GM21619 (cell line): ENCODE results near the gene PLXNA4.

Experiments
- ATAC-seq: cut with Tn5 transposase; IDR thresholded peaks from one replicate; pipeline ENCODE4 v1.9.1; 2021; ENCODE audit not compliant: unreplicated experiment

Gene PLXNA4

GRCh38 chr7:132476541-132476940 is 99.7 kb downstream of the PLXNA4 start:
- ATAC-seq: no peak

GRCh38 chr7:132475669-132476116 is 100.6 kb downstream of the PLXNA4 start:
- ATAC-seq: no peak

GRCh38 chr7:132475037-132475668 is 101.1 kb downstream of the PLXNA4 start:
- no peak for ATAC-seq

- no peak for ATAC-seq
These were observed 103.7 kb downstream of the PLXNA4 start for GRCh38 chr7:132472463-132473120.

- ATAC-seq: no peak
These were observed 104.8 kb downstream of the PLXNA4 start for GRCh38 chr7:132471515-132471914.

GRCh38 chr7:132469681-132470080 is 106.6 kb downstream of the PLXNA4 start:
- ATAC-seq: no peak

GRCh38 chr7:132469264-132469663 is 107.0 kb downstream of the PLXNA4 start:
- no peak for ATAC-seq

GRCh38 chr7:132466367-132466766 is 109.9 kb downstream of the PLXNA4 start:
- no peak for ATAC-seq

GRCh38 chr7:132465516-132465915 is 110.8 kb downstream of the PLXNA4 start:
- no peak for ATAC-seq

GRCh38 chr7:132464740-132465139 is 111.5 kb downstream of the PLXNA4 start:
- ATAC-seq: no peak

- ATAC-seq: no peak
These were observed 112.3 kb downstream of the PLXNA4 start for GRCh38 chr7:132463922-132464321.

- ATAC-seq: no peak
These were observed 113.8 kb downstream of the PLXNA4 start for GRCh38 chr7:132462478-132462877.

- ATAC-seq: no peak
These were observed 115.2 kb downstream of the PLXNA4 start for GRCh38 chr7:132461032-132461592.

GRCh38 chr7:132458729-132459128 is 117.5 kb downstream of the PLXNA4 start:
- ATAC-seq: no peak

- ATAC-seq: no peak
These were observed 118.6 kb downstream of the PLXNA4 start for GRCh38 chr7:132457658-132458057.

GRCh38 chr7:132456418-132456817 is 119.9 kb downstream of the PLXNA4 start:
- ATAC-seq: no peak

GRCh38 chr7:132455378-132455777 is 120.9 kb downstream of the PLXNA4 start:
- no peak for ATAC-seq

GRCh38 chr7:132453826-132454225 is 122.4 kb downstream of the PLXNA4 start:
- ATAC-seq: no peak

- no peak for ATAC-seq
These were observed 125.1 kb downstream of the PLXNA4 start for GRCh38 chr7:132451161-132451560.

- no peak for ATAC-seq
These were observed 125.6 kb downstream of the PLXNA4 start for GRCh38 chr7:132450696-132451095.

- ATAC-seq: no peak
These were observed 126.1 kb downstream of the PLXNA4 start for GRCh38 chr7:132450188-132450587.

GRCh38 chr7:132446666-132447278 is 129.5 kb downstream of the PLXNA4 start:
- no peak for ATAC-seq
